Ovary (tissue), 3 donors: Measurements from ENCODE around the gene FNBP1L.

Experiments
- CTCF ChIP-seq, 3 donors: fragments of 450-650 bp in 2 of 3; fragments of 200-600 bp in 1 of 3; IDR thresholded peaks; one replicate each; pipeline versions ENCODE4 v1.5.1 to v1.8.0; 2016 to 2022; ENCODE audit warnings: antibody characterized with exemption in 3 of 3, mild to moderate bottlenecking in 1 of 3
- POLR2A ChIP-seq: fragments of 450-650 bp; IDR thresholded peaks from one replicate; pipeline ENCODE4 v1.6.1; 2017; ENCODE audit warnings: antibody characterized with exemption, mild to moderate bottlenecking, moderate library complexity
- donor health status: DM: no; HTN: no; CAD: no.

- TF ChIP-seq POLR2A (no peak), CTCF (IDR thresholded peaks at IDR 0.05) (no peak)
These were observed 140.3 kb downstream of the FNBP1L start for GRCh38 chr1:93588206-93588605.
